Ovary (tissue), 3 donors: ENCODE results near the gene NLN.

Experiments
- POLR2A ChIP-seq: fragments of 450-650 bp; IDR thresholded peaks from one replicate; pipeline ENCODE4 v1.6.1; 2017; ENCODE audit warnings: antibody characterized with exemption, mild to moderate bottlenecking, moderate library complexity
- TF ChIP-seq, protein P1 (sequence below), 3 donors: fragments of 450-650 bp in 2 of 3; fragments of 200-600 bp in 1 of 3; IDR thresholded peaks; one replicate each; pipeline versions ENCODE4 v1.5.1 to v1.8.0; 2016 to 2022; ENCODE audit warnings: antibody characterized with exemption in 3 of 3, mild to moderate bottlenecking in 1 of 3
- donor health status: DM: no; HTN: no; CAD: no.

DNA sequence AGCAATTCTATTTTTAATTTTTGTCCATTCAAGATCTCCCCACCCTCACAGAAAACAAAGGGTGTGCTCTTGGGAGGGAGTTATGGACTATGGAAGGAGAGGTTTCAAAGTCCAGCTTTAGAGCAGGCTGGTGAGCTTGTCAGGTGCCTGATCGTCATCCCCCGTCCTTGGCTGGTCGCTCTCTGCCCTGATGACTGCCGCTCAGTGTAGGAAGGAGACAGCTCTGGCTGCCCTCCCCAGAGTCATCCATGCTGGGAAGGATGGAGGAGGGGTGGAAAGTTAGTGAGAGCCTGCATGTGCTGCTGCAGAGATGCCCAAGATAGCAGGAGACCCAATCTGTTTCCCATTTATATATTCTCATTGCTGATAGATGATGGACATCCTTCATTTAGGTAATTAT is 96.6 kb downstream of the NLN start:
- TF ChIP-seq POLR2A: no peak
- TF ChIP-seq, protein P1, sequence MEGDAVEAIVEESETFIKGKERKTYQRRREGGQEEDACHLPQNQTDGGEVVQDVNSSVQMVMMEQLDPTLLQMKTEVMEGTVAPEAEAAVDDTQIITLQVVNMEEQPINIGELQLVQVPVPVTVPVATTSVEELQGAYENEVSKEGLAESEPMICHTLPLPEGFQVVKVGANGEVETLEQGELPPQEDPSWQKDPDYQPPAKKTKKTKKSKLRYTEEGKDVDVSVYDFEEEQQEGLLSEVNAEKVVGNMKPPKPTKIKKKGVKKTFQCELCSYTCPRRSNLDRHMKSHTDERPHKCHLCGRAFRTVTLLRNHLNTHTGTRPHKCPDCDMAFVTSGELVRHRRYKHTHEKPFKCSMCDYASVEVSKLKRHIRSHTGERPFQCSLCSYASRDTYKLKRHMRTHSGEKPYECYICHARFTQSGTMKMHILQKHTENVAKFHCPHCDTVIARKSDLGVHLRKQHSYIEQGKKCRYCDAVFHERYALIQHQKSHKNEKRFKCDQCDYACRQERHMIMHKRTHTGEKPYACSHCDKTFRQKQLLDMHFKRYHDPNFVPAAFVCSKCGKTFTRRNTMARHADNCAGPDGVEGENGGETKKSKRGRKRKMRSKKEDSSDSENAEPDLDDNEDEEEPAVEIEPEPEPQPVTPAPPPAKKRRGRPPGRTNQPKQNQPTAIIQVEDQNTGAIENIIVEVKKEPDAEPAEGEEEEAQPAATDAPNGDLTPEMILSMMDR (IDR thresholded peaks at IDR 0.05): no peak
